CD1c-positive myeloid dendritic cell (primary cell): ENCODE data around the gene ZMIZ2.
"Not testable (repeated sequence)": the region's sequence is repeated elsewhere in the genome, so short reads cannot be mapped to it uniquely, and the experiment has no call there.

Source experiments
- DNase-seq: peaks from one replicate; pipeline ENCODE4 v3.0.0-alpha.2; 2016; ENCODE audit errors: extremely low spot score

Gene ZMIZ2

DNA sequence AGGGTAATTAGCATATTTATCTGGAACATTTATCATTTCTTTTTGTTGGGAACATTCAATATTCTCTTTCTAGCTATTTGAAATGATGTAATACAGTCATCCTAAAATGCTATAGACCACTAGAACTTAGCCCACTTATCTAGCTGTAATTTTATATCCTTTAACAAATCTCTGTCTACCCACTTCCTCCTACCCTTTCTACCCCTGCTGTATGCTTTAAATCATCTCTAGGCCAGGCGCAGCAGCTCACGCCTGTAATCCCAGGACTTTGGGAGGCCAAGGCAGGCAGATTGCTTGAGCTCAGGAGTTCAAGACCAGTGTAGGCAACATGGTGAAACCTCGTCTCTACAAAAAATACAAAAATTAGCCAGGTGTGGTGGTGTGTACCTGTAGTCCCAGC is 25.8 kb downstream of the ZMIZ2 start:
- not testable (repeated sequence) for DNase-seq

DNA sequence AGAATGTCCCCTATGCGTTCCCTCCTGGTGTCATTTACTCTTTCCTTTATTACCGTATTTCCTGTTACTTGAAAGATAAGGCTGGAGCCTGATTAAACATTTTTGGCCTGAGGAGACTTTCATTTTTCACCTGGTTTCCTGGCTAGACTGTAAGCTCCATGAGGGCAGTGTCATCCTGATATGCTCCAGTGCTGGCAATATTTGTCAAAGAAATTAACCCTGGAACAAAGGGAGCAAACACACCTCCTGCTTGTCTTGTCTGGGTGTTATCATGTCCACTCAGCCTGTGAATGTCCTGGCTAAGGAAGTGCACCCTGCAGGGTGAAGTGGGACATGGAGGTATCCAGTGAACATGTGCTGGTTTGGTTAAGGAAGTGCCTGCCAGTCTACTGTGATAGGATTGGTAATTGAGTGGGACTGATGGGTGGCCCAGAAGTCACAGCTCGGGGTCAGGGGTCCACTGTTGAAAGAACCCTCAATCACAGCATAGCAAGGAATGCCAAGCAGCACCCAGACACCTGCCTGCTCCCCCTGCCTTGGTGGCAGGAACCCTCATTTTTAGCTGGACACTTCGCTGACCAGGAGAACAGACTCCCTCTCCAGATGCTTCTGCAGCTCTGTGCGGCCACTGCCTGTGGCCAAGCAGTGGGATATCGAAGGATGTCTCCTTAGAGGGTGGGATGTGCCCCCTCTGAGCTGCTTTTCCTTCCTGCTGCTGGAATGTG is 26.9 kb downstream of the ZMIZ2 start:
- no peak for DNase-seq

DNA sequence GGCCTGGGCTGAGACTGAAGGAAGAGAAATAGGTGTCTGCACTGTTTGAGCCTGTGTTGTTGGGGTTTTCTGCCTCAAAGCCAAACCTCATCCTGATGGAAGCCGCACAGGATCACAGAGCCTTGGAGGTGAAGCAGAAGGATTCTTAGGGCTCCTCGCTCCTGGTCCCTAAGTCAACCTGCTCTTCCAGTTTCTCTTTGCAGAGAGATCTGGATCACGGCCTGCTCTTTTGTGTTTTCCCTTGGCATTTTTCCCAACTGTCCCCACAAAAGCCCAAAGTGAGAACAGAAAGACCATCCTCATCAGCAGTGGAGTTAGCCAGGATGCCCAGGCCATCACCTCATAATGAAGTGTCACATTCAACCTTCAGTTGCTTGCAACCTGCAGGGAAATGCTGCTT is 27.6 kb downstream of the ZMIZ2 start:
- DNase-seq, result no peak

DNA sequence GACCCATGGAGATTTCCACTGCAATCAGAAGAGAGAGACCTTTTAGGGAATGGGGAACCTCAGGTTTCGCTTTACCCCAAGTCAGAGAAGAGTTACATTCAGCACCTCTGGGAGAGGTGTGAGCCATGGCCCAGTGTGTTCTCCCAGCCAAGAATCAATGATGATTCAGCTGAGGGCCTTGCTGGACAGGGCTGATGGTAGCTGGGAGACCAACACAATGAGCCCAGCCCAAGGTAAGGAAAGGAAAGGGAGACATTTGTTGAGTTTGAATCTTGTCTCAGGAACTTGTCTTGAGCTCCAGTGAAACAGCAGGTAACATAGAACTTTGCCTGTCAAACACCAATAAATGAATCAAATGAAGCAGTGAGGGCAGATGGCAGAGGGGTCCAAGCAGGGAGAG is 33.8 kb downstream of the ZMIZ2 start:
- no peak for DNase-seq

DNA sequence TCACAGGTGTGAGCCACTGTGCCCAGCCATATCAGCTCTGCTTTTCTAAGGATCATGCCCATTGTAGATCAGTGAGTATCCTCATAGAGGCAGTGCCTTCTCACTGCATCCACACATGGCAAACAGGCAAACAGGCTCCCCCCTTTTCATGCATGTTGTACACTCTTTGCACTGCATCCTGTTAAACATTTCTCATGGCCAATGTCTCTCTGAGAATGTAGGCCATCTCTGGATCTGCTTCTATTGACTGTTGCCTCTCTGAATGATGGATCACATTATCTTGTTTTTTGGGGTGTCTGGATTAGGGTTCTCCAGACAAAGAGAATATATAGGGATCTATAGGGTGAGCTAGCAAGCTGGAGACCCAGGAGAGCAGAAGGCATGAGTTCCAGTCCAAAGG is 34.8 kb downstream of the ZMIZ2 start:
- no peak for DNase-seq

DNA sequence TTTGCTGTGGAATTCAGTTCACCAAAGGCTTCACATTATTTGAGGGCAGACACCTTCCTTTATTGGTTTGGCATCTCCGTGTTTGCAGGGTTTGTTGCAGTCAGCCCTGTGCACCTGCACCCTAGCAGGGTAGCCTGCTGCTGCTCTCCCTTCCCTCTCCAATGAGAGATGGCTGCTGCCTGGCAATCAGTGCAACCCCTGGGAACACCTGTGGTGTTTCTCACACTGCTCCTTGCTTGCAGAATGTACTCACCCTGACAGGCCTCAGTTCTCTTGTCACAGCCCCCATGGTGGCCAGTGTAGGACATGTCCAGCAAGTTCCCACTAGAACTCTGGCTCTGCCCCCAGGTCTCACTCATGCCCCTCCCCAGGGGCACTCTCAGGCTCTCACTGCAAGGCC is 35.7 kb downstream of the ZMIZ2 start:
- no peak for DNase-seq

DNA sequence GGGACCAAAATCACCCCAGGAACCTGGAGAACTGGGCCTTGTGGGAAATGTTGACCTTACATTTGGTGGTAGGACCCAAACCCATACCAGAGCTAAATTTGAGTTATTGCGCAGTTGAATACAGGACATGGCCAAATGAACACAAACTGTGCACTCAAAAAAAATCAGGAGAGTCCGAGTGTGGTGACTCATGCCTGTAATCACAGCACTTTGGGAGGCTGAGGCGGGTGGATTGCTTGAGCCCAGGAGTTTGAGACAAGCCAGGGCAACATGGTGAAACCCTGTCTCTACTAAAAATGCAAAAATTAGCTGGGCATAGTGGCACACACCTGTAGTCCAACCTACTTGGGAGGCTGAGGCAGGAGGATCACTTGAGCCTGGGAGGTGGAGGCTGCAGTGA is 36.6 kb downstream of the ZMIZ2 start:
- not testable (repeated sequence) for DNase-seq

DNA sequence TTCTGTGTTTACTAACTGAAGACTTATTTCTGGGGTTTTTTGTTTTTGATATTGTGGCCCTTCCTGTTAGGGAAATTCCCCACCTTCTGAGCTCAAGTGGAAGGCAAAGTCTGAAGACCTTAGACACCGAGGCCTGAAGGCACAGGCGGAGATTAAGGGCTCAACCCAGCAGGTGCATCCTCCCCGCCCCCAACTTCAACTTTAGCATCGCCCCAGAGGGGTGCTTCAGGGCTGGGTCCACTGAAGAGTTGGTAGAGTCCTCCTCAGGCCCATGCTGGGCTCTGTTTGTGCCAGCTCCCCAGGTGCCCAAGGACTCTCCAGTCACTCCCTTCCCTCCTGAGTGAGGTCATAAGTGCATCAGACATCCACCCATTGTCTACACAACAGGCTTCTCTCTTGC is 38.4 kb downstream of the ZMIZ2 start:
- no peak for DNase-seq

DNA sequence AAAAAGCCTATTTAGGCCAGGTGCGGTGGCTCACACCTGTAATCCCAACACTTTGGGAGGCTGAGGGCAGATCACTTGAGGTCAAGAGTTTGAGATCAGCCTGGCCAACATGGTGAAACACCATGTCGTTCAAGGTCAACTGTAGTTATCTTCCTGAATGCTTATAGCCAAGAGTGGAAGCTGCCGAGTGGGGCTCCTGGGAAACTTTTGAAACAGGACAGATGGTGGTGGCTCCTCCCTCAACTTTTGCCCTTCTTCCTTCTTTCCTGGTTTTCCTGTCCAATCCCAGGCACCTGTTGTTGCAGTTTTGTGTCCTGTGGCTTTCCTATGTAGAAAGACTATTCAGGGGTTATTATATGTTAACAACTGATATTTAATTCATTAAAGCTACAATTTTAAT is 39.1 kb downstream of the ZMIZ2 start:
- DNase-seq, result no peak

DNA sequence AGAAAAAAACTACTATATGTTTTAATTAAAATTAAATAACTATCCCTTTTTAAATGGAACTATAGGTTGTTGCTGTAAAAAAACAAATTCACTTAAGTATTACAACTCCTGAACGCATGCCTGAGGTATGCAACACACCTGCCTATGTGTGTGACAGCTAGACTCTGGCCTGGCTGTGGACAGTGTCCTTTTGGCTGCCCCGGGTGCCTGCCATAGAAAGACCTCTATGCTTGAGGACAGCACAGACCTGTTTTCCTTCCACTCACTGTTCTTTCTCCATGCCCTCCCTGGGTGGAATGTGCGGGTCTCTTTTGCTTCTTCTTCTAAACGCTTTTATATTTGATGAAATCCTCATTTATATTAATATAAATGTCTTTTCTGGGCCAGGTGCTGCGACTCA is 41.3 kb downstream of the ZMIZ2 start:
- DNase-seq, result no peak

DNA sequence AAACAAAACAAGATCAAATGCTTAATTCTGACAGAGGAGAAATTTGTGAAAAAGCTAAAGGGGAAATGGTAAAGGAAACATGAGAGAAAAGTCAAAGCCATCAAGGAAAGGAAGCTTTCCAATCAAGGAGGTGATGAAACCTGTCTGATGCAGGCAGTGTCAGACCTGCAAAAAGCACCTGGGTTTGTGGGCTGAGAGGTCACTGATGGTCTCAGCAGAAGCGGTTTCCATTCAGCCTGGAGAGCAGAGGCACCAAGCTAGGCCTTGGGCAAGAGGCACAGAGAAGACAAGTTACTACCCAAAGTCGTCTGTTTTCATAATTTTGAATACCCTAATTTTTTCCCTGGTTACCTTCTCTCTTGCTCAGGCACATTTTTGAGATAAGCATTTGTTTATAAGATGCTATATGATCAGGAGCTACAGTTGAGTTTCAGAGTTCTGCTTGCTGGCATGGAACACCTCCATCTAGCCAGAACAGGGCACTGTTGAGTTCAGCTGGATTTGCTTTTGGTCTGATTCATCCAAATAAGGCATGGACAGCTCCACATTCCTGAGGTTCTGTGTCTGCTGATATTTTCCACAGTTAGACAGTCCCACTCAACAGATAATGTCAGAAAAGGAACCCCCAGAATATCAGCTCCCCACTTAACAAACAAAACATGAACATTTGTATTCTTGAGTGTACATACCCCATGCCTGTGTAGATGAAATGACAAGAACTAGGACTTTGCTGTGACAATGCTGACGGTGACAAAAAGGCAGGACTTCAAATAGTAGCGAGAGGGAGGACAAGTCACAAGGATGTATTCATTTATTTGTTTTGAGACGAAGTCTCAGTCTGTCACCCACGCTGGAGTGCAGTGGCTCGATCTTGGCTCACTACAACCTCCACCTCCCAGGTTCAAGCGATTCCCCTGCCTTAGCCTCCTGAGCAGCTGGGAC is 42.9 kb downstream of the ZMIZ2 start:
- no peak for DNase-seq

DNA sequence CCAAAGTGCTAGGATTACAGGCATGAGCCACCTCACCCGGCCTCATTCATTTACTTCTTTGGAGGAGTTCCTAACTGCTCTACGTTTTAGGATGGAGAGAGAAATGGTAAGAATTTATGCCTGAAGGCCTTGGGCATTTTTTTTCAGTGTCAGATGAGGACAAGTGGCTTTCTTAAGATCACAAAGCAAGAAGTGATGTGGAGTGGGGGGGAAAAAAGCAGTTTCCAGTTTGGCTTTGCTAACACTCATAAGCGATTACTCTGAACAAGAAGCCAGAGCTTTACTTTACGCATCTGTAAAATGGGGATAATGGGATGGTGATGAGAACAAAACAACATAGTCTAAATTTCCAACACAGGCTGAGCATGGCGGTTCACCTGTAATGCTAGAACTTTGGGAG is 45.3 kb downstream of the ZMIZ2 start:
- no peak for DNase-seq

DNA sequence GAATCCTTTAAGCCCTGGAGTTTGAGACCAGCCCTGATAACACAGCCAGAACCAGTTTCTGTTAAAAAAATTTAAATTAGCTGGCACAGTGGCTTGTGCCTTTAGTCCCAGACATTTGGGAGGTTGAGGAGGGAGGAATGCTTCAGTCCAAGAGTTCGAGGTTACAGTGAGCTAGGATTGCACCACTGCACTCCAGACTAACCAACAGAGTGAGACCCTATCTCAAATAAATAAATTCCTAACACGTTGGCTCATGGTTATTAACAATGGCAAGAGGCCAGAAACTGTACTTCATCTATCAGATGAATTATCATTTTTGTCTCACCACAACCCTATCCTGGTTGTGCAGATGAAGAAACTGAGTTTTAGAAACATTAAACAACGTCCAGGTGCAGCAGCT is 45.7 kb downstream of the ZMIZ2 start:
- no peak for DNase-seq

DNA sequence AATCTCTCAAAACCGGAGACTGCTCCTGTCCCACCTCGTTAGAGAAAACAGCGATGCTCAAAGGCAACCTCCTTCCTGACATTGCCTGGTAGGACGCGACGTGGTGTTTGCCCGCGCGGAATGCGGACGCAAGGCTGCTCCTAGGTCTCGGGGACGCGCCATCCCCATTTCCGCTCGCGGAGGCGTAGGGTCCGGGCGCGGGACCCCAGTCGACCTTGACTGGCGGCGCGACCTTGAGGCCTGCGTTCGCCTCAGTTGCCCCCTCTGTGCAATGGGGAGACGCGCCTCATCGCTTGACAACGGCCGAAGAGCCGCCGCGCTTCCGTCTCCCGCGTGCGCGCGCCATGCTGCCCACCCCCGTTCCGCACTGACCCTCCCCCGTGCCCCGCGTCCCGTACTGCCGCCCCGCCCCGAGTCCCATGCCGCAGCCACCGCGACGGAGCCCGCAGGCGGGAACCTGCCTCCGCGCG is 47.4 kb downstream of the ZMIZ2 start:
- no peak for DNase-seq

DNA sequence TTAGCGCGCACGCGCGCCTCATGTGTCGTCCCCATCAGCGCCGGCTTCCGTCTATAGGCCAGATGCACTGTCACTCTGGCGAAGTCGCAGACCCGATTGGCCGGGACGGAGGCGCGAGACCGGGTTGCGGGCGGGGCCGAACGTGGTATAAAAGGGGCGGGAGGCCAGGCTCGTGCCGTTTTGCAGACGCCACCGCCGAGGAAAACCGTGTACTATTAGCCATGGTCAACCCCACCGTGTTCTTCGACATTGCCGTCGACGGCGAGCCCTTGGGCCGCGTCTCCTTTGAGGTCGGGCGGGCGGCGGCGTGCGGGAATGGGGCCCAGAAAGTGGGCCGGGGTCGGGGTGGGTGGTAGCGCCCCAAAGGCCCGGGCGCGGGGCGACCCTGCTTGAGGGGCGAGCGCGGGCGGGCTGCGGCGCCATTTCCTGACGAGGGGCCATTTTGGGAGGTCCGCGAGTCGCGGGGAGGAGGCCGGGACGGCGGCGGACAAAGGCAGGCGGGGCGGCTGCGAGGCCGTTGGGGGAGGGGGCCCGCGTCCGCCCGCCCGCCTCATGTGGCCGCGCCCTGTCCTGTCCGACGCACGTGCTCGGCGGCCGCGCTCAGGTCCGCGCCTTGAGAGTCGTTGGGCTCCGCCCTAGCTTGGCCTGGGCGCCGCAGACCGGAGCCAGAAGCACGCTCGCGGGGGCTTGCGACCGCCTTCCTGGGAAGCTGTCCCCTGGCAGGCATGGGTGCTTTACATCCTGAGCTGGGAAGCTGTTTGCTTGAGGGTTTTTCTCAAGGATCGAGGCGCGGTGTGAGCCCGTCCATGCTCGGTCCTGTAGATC is 48.1 kb downstream of the ZMIZ2 start, which contains the start of gene PPIA:
Gene PPIA, plus strand, starts transcription at position 178 of the 825 bp plus-strand sequence. Its CDS starts 44 bp downstream, at position 222.
- DNase-seq, result peak; percentile 99

DNA sequence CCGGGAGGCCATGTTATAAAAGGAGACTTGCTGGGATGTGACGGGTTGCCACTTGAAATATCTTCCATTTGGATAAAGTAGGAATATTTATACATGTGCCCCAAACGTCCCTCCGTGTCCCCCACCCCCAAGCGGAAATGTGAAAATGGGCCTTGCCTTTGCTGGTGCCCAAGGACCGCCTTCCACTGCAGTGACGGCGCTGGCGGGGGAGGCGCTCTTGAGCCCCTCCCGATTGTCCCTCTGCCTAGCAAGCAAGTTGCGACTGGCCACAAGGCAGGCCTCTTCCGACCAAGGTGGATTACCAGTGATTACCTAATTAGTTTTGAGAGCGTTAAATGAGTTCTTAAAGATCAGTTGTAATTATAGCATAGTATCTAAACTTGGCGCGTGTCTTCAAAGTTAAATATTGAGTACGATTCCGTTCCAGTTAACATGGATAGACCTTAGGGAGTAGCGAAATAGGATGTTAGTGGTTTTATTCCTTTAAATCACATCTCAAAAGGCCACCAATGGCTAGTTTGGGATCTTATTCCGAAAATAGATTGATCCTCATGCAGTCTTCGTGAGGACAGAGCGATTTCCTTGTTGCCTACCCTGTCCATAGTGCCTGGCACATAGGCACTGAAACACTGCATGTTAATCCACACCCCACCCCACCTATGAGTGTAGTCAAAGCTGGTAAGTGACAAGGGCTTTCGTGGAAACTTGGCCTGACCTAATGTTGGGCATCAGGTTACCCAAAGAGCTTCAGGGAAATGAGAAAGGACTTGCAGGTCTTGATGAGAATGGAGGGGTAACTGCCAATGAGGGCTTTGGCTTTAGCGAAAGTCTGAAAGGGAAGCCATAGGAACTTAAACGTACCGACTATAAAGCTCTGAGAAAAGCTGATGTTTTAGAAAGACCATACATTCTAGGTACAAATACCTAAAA is 48.9 kb downstream of the ZMIZ2 start:
- peak; percentile 91 for DNase-seq

DNA sequence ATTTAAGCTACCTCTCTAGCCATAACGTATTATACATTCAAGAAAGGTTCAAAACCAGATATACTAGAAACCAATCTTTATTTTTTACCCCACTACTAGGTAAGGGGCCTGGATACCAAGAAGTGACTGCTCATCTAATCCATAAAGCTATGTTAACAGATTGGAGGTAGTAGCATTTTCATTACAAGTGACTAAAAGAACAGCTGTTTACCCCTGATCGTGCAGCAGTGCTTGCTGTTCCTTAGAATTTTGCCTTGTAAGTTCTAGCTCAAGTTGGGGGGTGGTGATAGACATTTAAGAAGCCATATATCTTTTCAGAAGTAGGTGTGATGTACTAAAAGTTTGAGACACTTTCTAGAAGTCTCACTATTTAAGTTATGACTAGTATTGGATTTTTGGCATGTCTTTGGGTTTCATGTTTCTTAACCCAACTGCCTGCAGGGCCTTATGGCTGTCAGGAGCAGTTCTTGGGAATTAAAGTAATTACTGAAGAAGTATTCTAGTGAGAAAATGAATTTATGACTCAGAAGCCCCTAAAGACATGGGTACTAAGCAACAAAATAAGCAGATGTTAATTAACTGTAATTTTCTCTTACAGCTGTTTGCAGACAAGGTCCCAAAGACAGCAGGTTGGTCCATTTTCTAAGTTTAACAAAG is 50.1 kb downstream of the ZMIZ2 start:
- DNase-seq, result no peak

DNA sequence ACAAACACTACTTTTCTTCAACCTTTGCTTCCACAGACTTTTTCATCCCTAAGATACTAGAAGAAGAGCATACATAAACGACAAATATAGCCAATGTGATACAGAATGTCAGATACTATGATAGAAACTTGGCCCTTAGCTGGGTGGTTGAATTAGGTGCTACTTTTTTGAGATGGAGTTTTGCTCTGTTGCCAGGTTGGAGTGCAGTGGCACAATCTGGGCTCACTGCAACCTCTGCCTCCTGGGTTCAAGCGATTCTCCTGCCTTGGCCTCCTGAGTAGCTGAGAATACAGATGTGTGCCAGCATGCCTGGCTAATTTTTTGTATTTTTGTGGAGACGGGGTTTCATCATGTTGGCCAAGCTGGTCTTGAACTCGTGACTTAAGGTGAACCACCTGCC is 51.3 kb downstream of the ZMIZ2 start:
- DNase-seq, result no peak

DNA sequence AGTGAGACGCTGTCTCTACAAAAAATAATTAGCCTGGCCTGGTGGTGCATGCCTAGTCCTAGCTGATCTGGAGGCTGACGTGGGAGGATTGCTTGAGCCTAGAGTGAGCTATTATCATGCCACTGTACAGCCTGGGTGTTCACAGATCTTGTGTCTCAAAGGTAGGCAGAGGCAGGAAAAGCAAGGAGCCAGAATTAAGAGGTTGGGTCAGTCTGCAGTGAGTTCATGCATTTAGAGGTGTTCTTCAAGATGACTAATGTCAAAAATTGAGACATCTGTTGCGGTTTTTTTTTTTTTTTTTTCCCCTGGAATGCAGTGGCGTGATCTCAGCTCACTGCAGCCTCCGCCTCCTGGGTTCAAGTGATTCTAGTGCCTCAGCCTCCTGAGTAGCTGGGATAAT is 53.2 kb downstream of the ZMIZ2 start:
- DNase-seq, result no peak

DNA sequence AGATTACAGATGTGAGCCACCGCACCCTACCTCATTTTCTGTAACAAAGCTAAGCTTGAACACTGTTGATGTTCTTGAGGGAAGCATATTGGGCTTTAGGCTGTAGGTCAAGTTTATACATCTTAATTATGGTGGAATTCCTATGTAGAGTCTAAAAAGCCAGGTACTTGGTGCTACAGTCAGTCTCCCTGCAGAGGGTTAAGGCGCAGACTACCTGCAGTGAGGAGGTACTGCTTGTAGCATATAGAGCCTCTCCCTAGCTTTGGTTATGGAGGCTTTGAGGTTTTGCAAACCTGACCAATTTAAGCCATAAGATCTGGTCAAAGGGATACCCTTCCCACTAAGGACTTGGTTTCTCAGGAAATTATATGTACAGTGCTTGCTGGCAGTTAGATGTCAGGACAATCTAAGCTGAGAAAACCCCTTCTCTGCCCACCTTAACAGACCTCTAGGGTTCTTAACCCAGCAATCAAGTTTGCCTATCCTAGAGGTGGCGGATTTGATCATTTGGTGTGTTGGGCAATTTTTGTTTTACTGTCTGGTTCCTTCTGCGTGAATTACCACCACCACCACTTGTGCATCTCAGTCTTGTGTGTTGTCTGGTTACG is 53.9 kb downstream of the ZMIZ2 start:
- DNase-seq, result no peak
